GM19099 (cell line): Measurements from ENCODE around the gene MAPK8IP1.

Source experiments
- POLR2A ChIP-seq: IDR thresholded peaks from 3 replicates; pipeline ENCODE4 v1.6.1; 2011; ENCODE audit warnings: low read depth; ENCODE audit not compliant: insufficient read length; ENCODE audit errors: extremely low read depth

The MAPK8IP1 gene

DNA sequence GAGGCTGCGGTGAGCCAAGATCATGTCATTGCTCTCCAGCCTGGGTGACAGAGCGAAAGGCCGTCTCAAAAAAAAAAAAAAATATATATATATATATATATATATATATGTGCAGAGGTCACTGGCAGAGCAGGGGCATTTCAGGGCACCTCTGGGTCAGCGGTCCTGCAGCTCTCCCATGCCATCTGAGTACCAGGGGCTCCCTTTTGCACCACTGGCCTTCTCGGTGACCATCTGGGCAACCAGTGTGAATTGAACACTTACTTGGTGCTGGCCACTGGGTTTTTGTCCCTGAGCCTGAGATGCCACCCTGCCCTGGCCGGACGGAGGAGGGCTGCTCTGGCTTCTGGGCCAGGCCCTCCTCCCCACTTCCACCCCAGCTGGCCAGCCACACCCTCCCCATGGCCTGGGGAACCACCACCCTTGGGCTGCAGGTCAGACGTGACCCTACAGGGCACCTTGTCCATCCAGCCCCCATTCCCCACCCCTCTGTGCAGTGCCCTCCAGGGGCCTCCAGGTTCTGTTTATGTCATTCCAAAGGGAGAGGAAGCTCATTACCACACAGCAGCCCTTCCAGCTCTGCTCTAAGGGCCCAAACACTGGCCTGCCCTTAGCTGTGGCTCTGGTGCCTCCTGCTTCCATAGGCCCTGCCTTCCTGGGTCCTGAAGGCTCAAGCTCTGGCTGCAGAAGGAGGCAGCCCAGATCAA is 10.3 kb downstream of the MAPK8IP1 start:
- TF ChIP-seq POLR2A: no peak

DNA sequence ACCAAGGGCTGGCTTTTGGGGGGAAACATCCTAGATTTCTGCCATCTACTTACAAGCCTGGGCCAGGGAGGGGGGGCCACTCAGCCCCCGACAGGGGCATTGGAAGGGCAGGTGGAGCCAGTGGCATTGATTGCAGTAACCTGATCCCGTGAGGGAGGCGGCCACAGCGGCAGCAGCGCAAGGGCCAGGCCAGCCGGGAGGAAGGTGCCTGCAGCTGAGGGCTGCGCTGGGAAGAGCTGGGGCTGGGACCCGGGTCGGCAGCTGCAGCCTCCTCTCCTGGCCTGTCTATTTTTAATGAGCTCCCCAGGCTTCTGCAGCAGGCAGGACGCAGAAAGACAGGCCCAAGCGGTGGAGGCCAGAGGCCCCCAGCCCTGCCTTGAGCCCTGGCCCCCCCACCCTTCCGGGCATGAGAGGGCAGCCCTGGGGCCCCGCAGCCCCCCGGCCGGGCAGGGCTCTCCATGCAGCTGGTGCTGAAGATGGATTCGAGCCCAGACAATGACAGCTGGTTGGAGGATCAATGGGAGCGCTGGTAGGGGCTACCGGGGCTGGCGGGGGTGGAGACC is 11.1 kb downstream of the MAPK8IP1 start:
- TF ChIP-seq POLR2A: no peak

DNA sequence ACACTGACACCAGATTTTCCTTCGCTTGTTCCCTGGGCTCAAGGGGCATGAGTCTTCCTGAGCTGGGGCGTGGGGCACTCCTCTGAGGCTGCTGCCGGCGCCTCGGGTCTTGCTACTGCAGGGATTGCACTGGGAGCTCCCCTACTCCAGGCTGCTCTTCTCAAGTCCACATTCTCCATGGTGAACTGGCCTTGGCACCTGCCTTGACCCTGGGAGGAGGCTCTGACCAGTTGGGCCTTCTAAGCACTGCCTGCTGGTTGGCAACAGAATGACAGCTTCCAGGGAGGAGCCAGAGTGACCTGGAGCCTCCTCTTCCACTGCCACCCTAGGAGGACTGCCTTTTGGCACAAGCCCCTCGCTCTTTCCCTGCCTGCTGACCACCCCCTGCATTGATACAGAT is 12.1 kb downstream of the MAPK8IP1 start:
- TF ChIP-seq POLR2A: no peak

DNA sequence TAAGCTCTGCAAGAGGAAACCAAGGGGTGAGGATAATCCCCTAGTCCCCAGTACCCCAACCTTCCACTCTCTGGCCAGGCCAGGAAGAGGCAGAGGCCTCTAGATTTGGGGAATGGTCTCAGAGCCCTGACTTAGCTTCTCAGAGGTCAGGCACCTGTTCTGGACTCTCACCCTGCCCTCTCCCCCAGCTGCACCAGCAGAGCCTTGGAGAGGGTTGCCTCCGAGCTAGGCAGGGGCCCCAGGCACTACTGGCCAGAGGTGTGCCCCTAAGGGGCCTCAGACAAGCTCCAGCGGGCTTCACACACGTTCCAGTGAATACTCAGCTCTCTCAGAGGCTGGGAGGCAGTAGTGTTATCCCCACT is 13.6 kb downstream of the MAPK8IP1 start:
- no peak for TF ChIP-seq POLR2A

- TF ChIP-seq POLR2A: no peak
These were observed 14.2 kb downstream of the MAPK8IP1 start for GRCh38 chr11:45899448-45900174.

DNA sequence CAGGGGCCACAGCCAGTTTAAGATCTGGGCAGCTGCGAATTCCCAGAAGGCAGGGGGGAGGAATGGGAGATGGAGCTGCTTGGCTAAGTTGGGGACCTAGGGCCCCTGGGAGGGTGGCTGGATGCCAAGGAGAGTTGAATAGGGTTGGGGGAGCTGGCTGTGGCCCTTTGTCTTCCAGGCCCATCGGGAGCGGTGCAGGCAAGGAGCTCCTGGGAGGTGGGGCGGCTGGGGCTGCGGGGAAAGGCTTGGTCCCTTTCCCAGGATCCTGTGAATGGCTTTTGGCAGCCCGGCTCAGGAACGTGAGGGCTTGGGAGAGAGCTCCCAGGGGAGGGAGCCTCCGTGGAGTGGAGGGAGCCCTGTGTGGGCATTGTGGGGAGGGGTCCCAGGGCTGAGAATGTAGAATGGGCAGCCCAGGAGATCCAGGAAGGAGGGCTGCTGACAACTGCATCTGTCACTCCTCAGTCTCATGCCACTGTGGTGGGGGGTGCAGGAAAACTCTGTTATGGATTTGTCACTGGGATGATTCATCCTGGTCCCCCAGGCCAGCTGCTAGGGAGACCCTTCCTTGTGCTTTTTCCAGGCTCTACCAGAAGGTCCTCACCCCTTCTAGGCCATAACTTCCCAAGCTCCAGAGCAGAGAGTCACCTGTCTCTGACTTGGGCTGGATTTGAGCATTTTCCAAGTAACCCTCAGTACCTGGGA is 15.6 kb downstream of the MAPK8IP1 start:
- no peak for TF ChIP-seq POLR2A

DNA sequence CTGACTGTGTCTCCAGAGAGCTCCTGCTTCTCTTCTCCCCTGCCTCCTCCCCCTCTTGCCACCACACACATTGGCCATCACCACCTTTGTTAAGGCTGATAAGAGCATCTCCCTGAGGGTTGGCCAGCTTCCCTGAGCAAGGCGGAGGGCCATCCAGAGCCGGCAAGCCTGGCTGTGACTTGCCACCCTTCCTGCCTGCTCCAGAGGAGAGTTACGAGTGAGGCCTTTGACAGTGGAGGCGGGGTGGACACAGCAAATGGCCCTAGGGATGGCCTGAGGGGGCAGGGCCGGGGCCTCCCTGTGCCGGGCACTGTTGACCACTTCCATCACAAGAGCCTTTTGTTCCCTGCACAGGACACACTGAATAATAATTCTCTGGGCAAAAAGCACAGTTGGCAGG is 16.2 kb downstream of the MAPK8IP1 start:
- TF ChIP-seq POLR2A: no peak

- no peak for TF ChIP-seq POLR2A
These were observed 17.3 kb downstream of the MAPK8IP1 start for GRCh38 chr11:45902452-45903380.

- TF ChIP-seq POLR2A: no peak
These were observed 19.0 kb downstream of the MAPK8IP1 start for GRCh38 chr11:45904309-45904915.

DNA sequence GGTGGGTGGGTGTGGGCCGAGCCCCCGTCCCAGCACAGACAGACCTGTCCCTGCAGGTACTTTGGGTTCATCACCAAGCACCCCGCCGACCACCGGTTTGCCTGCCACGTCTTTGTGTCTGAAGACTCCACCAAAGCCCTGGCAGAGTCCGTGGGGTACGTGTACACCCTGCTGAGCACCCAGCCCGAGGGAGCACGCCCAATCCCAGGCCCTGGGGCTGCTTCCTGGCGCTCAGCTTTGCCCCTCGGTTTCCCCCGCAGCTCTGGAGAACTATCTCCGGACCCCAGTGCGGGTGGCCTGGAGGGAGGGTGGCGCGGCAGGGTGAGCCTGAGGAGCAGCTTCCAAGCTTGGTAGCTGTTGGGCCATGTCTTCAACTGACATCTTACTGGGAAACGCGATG is 19.6 kb downstream of the MAPK8IP1 start:
- TF ChIP-seq POLR2A: no peak

DNA sequence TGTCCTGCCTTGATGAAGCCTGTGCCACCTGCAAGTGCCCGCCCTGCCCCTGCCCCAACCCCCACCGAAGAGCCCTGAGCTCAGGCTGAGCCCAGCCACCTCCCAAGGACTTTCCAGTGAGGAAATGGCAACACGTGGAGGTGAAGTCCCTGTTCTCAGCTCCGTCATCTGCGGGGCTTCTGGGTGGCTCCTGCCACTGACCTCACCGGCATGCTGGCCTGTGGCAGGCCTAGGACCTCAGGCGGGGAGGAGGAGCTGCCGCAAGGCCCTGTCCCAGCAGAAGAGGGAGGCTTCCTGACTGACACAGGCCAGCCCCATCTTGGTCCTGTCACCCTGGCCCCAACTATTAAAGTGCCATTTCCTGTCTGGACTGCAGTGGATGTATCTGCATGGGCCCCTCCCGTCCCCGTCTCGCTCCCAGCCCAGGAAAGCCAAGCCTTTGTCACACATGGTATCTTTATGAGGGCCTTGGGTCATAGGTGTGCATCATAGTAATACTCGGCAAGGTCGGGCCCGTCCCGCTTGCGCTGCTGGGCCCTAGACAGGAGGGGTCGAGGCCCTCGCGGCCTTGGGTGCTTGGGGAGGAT is 20.7 kb downstream of the MAPK8IP1 start:
- TF ChIP-seq POLR2A: no peak

- no peak for TF ChIP-seq POLR2A
These were observed 21.6 kb downstream of the MAPK8IP1 start, which contains the start of gene FREY1 for GRCh38 chr11:45906965-45907611. Gene FREY1, minus strand, starts transcription at chr11:45907271. Its CDS starts 26 bp downstream, at chr11:45907245.

- TF ChIP-seq POLR2A: no peak
These were observed 22.5 kb downstream of the MAPK8IP1 start for GRCh38 chr11:45907911-45908370.
